Upper lobe of left lung (tissue), 6 donors: ENCODE results near the gene DNAI7. TPM values are rescaled to one million over a fixed set of nuclear protein-coding genes. Genes with fewer than 3 reads are reported as not detected.

ENCODE experiments used
- ATAC-seq, 2 donors: fragments of 200-7000 bp; cut with Tn5 transposase; one replicate each; pipeline ENCODE4 v1.9.1; 2022; ENCODE audit warnings: mild to moderate bottlenecking in 2 of 2, moderate library complexity in 2 of 2; ENCODE audit not compliant: low FRiP score in 2 of 2
- DNase-seq, 2 donors: peaks; one replicate each; pipeline ENCODE4 v3.0.0-alpha.2; 2019 to 2020
- H3K27ac ChIP-seq, 4 donors: fragments of 200-600 bp; sonication (generic); one replicate each; pipeline ENCODE4 v1.5.1; 2016 to 2019
- H3K27me3 ChIP-seq, 4 donors: fragments of 200-600 bp; sonication (generic); one replicate each; pipeline ENCODE4 v1.5.1; 2017 to 2019
- H3K36me3 ChIP-seq, 4 donors: fragments of 200-600 bp; sonication (generic); one replicate each; pipeline ENCODE4 v1.5.1; 2016 to 2019
- H3K4me1 ChIP-seq, 4 donors: fragments of 200-600 bp; sonication (generic); one replicate each; pipeline ENCODE4 v1.5.1; 2018 to 2019
- H3K4me3 ChIP-seq, 4 donors: fragments of 200-600 bp; sonication (generic); one replicate each; pipeline ENCODE4 v1.5.1; 2017 to 2019; ENCODE audit warnings: mild to moderate bottlenecking in 2 of 4, moderate library complexity in 1 of 4
- H3K9me3 ChIP-seq, 4 donors: fragments of 200-600 bp; sonication (generic); one replicate each; pipeline ENCODE4 v1.5.1; 2018 to 2019
- CTCF ChIP-seq, 6 experiments: fragments of 450-650 bp in 4 of 6; fragments of 200-600 bp in 2 of 6; sonication (generic) in 2 of 6; IDR thresholded peaks; one replicate each; pipeline ENCODE4 v1.5.1; 2016 to 2019; ENCODE audit warnings: antibody characterized with exemption in 6 of 6
- EP300 ChIP-seq, 4 donors: sonication (generic); formaldehyde crosslinking; IDR thresholded peaks; one replicate each; pipeline ENCODE4 v1.5.1; 2017; ENCODE audit warnings: antibody characterized with exemption in 4 of 4, control low read depth in 2 of 4
- POLR2A ChIP-seq, 4 donors: fragments of 450-650 bp; IDR thresholded peaks; one replicate each; pipeline ENCODE4 v1.5.1; 2016 to 2017; ENCODE audit warnings: antibody characterized with exemption in 4 of 4, mild to moderate bottlenecking in 2 of 4
- POLR2AphosphoS5 ChIP-seq, 2 donors: sonication (generic); formaldehyde crosslinking; IDR thresholded peaks; one replicate each; pipeline ENCODE4 v1.5.1; 2017; ENCODE audit warnings: antibody characterized with exemption in 2 of 2
- WGBS, 2 donors: methylation state at CpG; one replicate each; pipeline ENCODE4 v1.1.5; 2017 to 2018; 5-methylcytosine and 5-hydroxymethylcytosine counted together
- total RNA-seq, 6 donors: library from RNA; depleted of rRNA in 4 of 6; stranded (reverse); fragments of >200 nt in 4 of 6; gene quantifications; one replicate each; pipeline versions ENCODE4 v1.1.0 to v1.2.1, GENCODE V29; 2016 to 2021
- donor health status: DM: no; HTN: no; CAD: no; lungs with moderate emphysema.
- donor health status: DM: no; HTN: yes; CAD: no; lungs with severe emphysema.

The DNAI7 gene
- total RNA-seq, 6 donors from 2014 or later, result 0.72 to 22.3 (median 4.1) TPM

DNA sequence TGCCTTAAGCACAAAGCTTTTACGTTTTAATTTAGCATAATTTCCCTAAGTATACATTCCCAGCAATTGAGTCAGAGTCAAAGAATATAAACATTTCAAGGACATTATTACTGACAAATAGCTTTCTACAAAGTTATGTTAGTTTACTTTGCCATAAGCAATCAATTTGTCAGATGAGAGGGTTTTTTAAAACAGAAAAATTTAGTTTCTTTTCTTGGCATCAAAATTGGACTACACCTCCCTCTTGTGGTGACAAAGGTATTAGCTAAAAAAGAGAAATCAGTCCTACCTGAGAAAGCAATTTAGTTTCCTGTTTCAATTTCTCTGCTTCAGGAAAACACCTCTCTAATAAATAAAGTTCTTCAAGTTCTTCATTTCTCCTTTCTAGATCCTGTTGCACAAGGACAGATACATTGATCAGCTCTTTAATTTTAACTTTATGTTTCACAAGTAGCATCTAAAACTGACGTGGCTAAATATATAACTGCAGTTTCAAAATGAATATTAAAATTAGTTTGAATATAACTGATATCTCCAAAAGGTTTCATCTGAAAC, 39.9 kb downstream of the DNAI7 start:
- DNase-seq (no peak), ATAC-seq (no peak)
- H3K27ac ChIP-seq, result no peak overlapping the region
- peaks cover 0 to 6% (median 2%) of the 10 kb centered on the region in 4 donors for H3K4me1 ChIP-seq
- no peaks in the 10 kb centered on the region for H3K36me3 ChIP-seq
- peak; percentile 9 to 57 (median 46) for TF ChIP-seq CTCF (IDR thresholded peaks at IDR 0.05)
- no peak for TF ChIP-seq POLR2A (IDR thresholded peaks at IDR 0.05)
- no peak overlapping the region for H3K4me3 ChIP-seq
- H3K9me3 ChIP-seq, result no peaks in the 10 kb centered on the region
- no peaks in the 10 kb centered on the region for H3K27me3 ChIP-seq
- 63 to 69% methylated on average over 2 of the region's 2 CpGs for WGBS, 2 donors

DNA sequence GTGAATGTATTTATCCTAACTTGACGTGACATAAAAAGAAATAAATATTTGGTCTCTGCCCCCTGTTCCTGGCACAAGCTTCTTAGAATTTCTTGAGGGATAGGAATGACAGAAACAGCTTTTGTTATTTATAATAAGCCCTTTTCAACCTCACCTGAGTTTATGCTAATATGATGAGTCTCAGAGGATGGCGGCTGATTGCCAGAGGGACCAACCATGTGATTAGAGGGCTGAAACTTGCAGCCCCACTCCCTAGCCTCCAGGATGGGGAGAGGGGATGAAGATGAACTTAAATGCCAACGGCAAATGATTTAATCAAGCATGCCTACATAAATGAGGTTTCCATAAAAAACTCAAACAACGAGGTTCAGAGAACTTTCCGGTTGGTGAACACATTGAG, 42.9 kb downstream of the DNAI7 start:
- Histone ChIP-seq H3K4me1 (peaks cover 0 to 6% (median 2%) of the 10 kb centered on the region in 4 donors), H3K36me3 (no peaks in the 10 kb centered on the region), H3K9me3 (no peaks in the 10 kb centered on the region), H3K4me3 (no peak overlapping the region), H3K27ac (no peak overlapping the region), H3K27me3 (no peaks in the 10 kb centered on the region)
- TF ChIP-seq EP300 (IDR thresholded peaks at IDR 0.05) (no peak), POLR2A (IDR thresholded peaks at IDR 0.05) (no peak), POLR2AphosphoS5 (IDR thresholded peaks at IDR 0.05) (no peak), CTCF (IDR thresholded peaks at IDR 0.05) (no peak)
- no peak for ATAC-seq
- 72 to 75% methylated on average over 5 of the region's 5 CpGs for WGBS, 2 donors
- no peak for DNase-seq

- TF ChIP-seq CTCF (IDR thresholded peaks at IDR 0.05) (no peak), POLR2AphosphoS5 (IDR thresholded peaks at IDR 0.05) (no peak), POLR2A (IDR thresholded peaks at IDR 0.05) (no peak)
- H3K36me3 ChIP-seq, result no peaks in the 10 kb centered on the region
- H3K27ac ChIP-seq, result no peak overlapping the region
- no peaks in the 10 kb centered on the region for H3K9me3 ChIP-seq
- H3K4me3 ChIP-seq, result no peak overlapping the region
- peak; percentile 22 to 56 for ATAC-seq
- WGBS, 2 donors, result 32 to 41% methylated on average over 5 of the region's 5 CpGs
- DNase-seq, result peak in 1 of 2 donors; percentile 25
- no peaks in the 10 kb centered on the region for H3K27me3 ChIP-seq
- H3K4me1 ChIP-seq, result peaks cover 0 to 6% (median 2%) of the 10 kb centered on the region in 4 donors
These were observed 43.5 kb downstream of the DNAI7 start for GRCh38 chr12:25151476-25151875.

DNA sequence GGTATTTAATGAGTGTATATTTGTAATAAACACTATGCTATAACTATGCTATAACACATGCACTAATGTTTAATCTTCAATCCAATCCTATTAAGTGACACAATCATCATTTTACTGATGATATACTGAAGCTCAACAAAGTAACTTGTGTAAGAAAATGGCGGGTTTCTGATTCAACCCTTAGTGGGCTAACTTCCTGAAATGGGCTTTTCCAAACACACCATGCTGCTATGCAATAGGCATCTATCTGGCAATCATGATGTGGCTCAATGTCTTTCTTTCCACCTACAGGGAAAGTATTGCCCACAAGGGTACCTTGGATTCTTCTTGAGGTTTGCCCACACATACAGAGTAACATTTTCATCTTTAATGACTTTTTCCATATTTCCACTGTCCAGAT, 48.3 kb downstream of the DNAI7 start:
- H3K4me3 ChIP-seq, result no peak overlapping the region
- H3K4me1 ChIP-seq, result no peaks in the 10 kb centered on the region
- no peaks in the 10 kb centered on the region for H3K9me3 ChIP-seq
- WGBS, 2 donors, result 67 to 83% methylated on average over 1 of the region's 1 CpG
- no peaks in the 10 kb centered on the region for H3K27me3 ChIP-seq
- ATAC-seq (no peak), DNase-seq (no peak)
- TF ChIP-seq POLR2AphosphoS5 (IDR thresholded peaks at IDR 0.05) (no peak), CTCF (IDR thresholded peaks at IDR 0.05) (no peak), POLR2A (IDR thresholded peaks at IDR 0.05) (no peak), EP300 (IDR thresholded peaks at IDR 0.05) (no peak)
- H3K27ac ChIP-seq, result no peak overlapping the region
- H3K36me3 ChIP-seq, result no peaks in the 10 kb centered on the region

DNA sequence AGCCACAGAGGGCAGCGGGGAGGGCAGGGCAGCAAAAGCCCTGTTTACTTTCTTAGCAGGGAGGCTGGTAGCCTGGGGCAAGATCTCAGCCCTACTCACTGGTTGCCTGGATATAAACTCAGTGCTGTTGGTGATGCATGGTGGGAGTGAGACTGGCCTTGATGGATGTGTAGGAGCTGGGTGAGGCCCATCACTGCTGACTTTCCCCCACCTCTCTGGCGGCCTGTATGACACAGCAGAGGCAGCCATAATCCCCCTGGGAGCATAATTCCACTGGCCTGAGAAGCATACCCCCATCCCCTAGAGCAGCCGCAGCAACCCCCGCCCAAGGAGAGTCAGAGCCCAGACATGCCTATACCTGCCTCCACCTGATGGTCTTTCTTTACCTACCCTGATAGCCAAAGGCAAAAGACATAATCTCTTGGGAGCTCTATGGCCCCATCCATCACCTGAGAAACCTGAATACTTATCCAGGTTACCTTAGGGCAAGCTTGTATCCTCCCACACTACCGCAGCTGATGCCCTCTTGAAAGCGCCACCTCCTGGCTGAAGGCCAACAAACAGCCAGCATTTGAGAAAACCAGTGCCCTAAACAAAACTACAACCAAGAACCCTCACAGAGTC, 59.3 kb downstream of the DNAI7 start:
- Histone ChIP-seq H3K4me3 (no peak overlapping the region), H3K27ac (no peak overlapping the region), H3K27me3 (no peaks in the 10 kb centered on the region), H3K4me1 (no peaks in the 10 kb centered on the region), H3K36me3 (no peaks in the 10 kb centered on the region), H3K9me3 (no peaks in the 10 kb centered on the region)
- TF ChIP-seq POLR2AphosphoS5 (IDR thresholded peaks at IDR 0.05) (no peak), POLR2A (IDR thresholded peaks at IDR 0.05) (no peak), CTCF (IDR thresholded peaks at IDR 0.05) (no peak), EP300 (IDR thresholded peaks at IDR 0.05) (no peak)
- 73 to 96% methylated on average over 3 to 5 of the region's 6 CpGs for WGBS, 2 donors
- no peak for ATAC-seq
- DNase-seq, result no peak
